Activated T-helper 1 cell treated with Interleukin-2 at 50 U/mL for 16 hours (primary cell): ENCODE results near the gene SLC48A1.
A peak's percentile ranks its signal among the peaks of the same experiment; 100 is the strongest.

Source experiments
- DNase-seq: peaks from one replicate; pipeline ENCODE4 v3.0.0-alpha.2; 2020; ENCODE audit warnings: low read depth

The SLC48A1 gene

DNA sequence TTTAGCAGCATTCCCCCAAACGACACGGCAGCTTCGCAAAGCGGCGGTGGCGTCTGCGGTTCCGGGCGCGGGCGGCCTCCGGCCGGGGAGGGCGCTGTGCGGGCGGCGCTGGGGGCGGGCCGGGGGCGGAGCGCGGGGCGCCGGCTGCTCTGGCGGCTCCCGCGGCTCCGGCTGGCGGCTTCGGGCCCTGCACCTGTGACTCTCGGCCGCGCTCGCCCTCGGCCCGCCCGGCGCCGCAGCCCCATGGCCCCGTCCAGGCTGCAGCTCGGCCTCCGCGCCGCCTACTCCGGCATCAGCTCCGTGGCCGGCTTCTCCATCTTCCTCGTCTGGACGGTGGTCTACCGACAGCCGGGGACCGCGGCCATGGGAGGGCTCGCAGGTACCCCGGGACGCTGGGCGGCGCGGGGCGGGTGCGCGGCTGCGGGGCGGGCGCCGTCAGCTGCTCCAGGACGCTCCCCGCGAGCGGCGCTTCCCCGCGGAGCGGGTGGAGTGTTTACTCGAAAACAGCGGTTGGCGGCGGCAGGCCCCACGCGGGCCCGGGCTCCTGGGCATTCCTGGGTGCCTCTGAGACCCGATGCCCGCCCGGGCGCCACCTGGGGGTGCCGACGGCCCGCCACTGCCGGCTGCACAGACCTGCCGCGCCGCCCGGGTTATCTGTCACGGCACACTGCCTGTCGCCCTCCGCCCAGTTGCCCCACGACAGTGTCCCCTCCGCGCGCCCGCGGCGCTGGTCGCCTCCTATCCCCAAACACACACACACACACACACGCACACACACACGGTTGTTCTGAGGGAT, at the start of gene SLC48A1:
Gene SLC48A1, plus strand, starts transcription at position 177 of the 796 bp plus-strand sequence. Its CDS starts 67 bp downstream, at position 244.
- DNase-seq, result peak; percentile 69

GRCh38 chr12:47725091-47725772, 47.8 kb upstream of the SLC48A1 start, which contains the start of gene ENDOU:
ENDOU (minus strand) TSS chr12:47725490; CDS start chr12:47725413, 77 bp downstream.
- no peak for DNase-seq

DNA sequence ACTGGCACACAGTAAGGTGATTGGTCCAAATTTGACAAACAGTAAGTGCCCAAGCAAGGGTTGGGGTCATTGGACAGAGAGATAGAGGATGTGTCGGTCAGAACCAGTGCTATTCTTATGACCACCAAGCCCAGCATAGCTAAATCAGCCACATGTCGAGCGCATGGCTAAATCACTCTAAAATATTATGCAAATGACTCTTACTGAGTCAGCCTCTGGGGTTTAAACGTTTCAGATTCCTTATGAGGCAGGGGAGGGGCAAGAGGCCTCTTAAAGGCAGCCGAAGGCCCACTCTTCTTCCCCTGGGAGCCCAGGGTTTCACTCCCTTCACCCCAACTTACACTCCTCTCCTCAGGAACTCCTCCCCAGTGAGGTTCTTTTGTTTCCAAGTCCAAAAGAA, 47.1 kb upstream of the SLC48A1 start:
- DNase-seq, result no peak

DNA sequence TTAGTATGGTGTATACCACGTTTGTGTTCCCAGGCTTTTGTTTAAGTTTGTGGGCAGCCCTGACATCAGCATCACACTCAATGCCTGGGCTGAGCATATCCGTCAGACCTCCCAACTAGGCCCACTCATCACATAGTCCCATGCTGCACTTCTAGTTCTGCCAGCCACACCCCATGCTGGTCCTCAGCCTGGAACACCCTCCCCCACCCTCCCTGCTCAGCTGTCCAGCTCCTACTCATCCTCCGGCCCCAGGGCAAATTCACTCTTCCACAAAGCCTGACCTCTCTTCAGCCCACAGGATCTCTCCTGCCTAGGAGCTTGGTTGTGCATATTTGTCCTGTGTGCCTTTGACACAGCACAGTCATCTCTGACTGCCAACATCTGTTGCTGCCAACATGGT, 43.8 kb upstream of the SLC48A1 start:
- no peak for DNase-seq

- no peak for DNase-seq
Measured at GRCh38 chr12:47730341-47730744, 42.7 kb upstream of the SLC48A1 start.

- no peak for DNase-seq
Measured at GRCh38 chr12:47731723-47732122, 41.3 kb upstream of the SLC48A1 start.

DNA sequence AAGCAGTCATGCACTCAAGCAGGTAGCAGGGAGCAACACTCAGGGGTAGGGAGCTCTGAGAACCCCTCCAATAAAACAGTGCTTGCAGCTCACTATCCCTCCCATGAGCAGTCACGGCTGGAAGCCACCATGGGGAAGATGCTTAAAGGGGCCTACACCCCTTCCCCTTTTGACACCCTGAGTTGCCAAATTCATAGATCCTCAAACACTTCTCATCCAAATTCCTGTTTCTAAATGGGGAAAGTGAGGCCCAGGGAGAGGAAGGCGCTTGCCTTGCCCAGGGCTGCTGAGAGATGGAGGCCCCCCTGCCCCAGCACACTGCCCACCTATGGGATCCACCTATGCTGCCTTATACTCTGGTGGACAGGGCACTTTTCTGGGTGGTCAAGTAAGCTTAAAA, 40.5 kb upstream of the SLC48A1 start:
- no peak for DNase-seq

- DNase-seq, result no peak
Measured at GRCh38 chr12:47733142-47733541, 39.9 kb upstream of the SLC48A1 start.

DNA sequence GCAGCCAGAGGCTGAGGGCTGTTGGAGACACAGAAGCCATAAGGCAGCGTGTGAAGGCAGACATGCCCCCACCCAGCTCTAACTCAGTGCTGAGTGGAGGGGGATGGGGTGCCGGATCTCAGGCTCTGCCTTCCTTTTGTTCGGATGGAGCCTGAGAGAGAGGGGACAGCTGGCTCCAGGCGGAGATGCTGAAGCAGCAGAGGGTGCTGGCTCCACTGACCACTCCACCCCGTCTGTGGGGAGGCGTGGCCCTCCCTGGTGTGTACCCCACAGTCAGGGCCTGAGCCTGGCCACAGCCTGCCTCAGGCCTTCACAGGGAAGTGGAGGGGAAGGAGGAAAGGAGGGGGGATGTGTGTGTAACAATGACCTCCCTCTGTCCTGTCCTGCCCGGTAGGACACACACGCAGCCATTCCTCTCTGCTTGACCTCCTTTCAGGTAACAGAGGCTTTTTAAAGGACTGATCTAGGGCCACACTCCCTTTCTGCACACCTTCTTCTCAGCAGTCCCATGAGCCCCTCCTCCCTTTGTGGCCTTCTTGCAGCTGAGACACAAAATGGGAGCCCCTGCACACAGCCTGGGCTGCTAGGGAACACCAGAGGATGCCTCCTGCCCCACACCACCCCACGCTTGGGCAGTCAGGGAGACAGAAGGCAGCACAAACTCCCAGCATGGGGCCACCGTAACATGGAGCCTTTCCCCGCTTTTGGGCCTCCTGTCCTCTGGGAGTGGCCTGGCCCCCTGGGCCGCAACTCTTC, 38.1 kb upstream of the SLC48A1 start:
- no peak for DNase-seq

GRCh38 chr12:47735649-47736048, 37.4 kb upstream of the SLC48A1 start:
- DNase-seq, result no peak

DNA sequence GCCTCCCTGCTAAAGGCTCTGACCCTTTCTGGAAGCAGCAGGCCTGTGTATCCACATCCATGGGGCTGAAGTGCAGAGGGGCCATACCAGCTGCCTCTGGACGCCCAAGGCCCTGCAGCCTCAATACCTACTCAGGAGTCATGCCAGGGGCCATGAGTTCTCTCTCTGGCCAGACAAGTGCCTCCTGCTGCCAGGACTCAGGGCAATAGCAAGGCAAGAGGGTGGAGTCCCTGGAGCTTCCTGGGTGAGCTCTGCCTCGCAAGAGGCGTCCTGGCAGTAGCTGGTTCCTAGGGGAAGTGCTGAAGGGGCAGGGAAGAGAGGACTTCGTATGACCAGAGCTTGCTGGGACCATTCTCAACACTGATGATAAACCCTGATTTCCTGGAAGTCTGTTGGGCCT, 36.8 kb upstream of the SLC48A1 start:
- no peak for DNase-seq

- no peak for DNase-seq
Measured at GRCh38 chr12:47736877-47737676, 36.0 kb upstream of the SLC48A1 start.

DNA sequence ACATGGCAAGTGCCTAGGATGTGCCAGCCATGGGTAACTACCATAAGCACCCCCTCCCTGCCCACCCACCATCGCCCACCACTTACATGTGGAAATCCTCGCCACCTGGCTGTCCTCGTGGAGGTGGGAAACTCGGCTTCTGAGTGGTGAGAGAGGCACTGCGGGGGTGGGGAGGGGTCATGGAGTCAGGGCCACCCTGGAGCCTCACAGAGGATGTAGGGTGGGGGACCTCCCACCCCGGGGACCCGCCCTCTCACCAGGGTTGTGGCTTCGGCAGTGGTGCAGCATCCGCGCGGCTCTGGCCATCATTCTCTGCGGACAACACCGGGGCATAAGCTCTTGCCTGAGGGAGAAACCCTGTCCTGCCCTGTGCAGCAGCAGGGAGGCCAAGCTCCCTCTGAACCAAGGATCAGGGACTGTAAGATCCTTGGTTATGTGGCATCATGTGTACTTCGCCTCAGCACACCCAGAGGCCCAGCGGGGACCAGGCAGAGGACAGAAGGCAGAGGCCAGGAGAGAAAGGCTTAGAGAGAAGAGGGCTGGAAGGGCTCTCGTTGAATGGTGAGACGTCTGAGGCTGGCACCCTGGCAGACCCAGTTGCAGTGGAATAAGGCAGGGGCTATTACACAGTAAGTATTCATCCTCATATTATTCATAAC, 35.0 kb upstream of the SLC48A1 start:
- no peak for DNase-seq

DNA sequence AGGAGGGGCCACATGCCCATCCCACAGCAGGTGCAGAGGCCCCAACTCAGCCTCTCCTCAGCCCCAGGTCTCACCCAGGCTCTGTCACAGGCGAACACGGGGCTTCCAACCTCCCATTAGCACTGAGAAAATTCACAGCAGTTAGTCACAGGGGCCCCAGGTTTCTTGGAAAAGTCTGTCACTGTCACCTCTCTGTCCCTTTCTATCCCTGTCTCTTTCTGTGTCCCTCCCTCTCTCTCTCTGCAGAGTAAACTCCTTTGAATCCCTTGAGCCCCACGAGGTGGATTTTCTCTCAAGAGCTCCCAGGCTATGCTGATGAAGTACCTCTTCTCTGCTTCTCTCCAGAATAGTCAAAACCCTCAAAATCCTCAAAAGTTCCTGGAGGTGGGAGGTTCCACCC, 33.7 kb upstream of the SLC48A1 start:
- no peak for DNase-seq

GRCh38 chr12:47739979-47740378, 33.1 kb upstream of the SLC48A1 start:
- DNase-seq, result no peak

- no peak for DNase-seq
Measured at GRCh38 chr12:47740606-47741339, 32.3 kb upstream of the SLC48A1 start.

DNA sequence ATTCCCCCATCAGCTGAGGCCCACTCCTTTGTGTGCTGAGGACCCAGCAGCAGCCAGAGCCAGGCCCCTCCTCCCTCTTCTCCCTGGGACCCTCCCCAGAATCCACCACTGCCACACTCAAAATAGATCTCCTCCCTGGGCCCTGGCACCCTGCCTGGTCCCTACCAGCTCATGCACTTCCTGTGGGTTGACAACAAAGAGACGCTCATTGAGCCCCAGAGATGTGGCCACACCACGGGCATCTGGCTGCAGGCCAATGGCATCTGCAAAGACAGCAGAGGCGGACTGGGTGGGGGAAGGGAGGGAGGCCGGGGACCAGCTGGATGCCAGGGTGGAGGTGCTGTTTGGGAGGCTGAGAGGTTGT, 31.7 kb upstream of the SLC48A1 start:
- DNase-seq, result peak; percentile 63

- peak; percentile 57 for DNase-seq
Measured at GRCh38 chr12:47742253-47742825, 30.7 kb upstream of the SLC48A1 start.

DNA sequence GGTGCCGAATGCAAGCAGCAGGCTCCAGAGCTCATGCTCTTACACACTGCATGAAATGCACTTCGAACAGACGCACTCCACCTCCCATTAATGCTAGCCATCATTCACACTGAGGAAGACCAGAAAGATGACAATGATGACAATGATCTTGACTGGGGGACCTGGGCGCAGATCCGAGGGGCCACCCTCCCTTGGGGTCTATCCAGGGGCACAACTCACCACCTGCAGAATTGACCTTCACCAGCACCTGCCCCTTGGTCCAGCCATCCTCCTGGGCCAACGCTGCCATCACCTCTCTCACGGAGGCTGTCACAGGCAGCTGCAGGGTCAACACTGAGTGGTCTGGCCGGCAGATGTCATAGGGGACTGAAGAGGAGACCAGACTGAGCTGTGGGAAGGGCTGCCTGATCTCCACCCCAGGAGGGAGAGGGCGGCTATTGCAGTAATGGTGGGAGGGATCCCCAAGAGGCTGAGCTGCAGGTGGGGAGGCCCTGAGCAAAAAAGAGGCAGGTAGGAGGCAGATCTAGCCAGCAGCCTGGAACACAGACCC, 29.7 kb upstream of the SLC48A1 start:
- no peak for DNase-seq
